GM12878 (cell line): ENCODE measurements around the gene HIVEP3. TPM values are rescaled to one million over a fixed set of nuclear protein-coding genes. Genes with fewer than 3 reads are reported as not detected.
A peak's percentile ranks its signal among the peaks of the same experiment; 100 is the strongest.

Experiments
- ATAC-seq: fragments of 200-7000 bp; cut with Tn5 transposase; 3 replicates; pipeline ENCODE4 v1.9.1; 2020; ENCODE audit warnings: mild to moderate bottlenecking, moderate library complexity
- BruUV-seq: library from RNA; stranded (reverse); fragments of 400-500 nt; replicated peaks from 2 replicates; lab custom pipeline; 2021; lab: Mats Ljungman, UMichigan
- CTCF ChIA-PET: fragments of 300-600 bp; sonication (Branson Sonifier 250); formaldehyde crosslinking; extraction: SDS; loops from one replicate; lab custom pipeline; 2021; ENCODE audit warnings: inconsistent platforms; lab: Yijun Ruan, JAX
- POLR2A ChIA-PET: fragments of 350-600 bp; formaldehyde crosslinking; extraction: SDS; loops from one replicate; lab custom pipeline; 2021; ENCODE audit warnings: inconsistent platforms; lab: Charles Lee
- RAD21 ChIA-PET: fragments of 300-600 bp; sonication (Branson Sonifier 250); formaldehyde crosslinking; loops from one replicate; lab custom pipeline; 2023; ENCODE audit warnings: antibody characterized with exemption; ENCODE audit not compliant: unreplicated experiment; lab: Charles Lee
- SMC1A ChIA-PET: fragments of 300-600 bp; sonication (Branson Sonifier 250); formaldehyde crosslinking; loops from one replicate; lab custom pipeline; 2023; ENCODE audit not compliant: unreplicated experiment, uncharacterized antibody; lab: Charles Lee
- DNase-seq: peaks from one replicate; pipeline ENCODE4 v3.0.0-alpha.2; 2011; ENCODE audit warnings: low read depth, low spot score
- FAIRE-seq: peaks from 3 replicates; lab custom pipeline; 2011; peaks lifted over from hg19 to GRCh38; lab: Jason Lieb, UNC
- H2AFZ ChIP-seq: 2 replicates; pipeline ENCODE4 v1.6.0; 2011; ENCODE audit warnings: low read depth, low read length, control low read depth; ENCODE audit not compliant: control insufficient read depth
- H3K27ac ChIP-seq: 2 replicates; pipeline ENCODE4 v1.5.1; 2011; ENCODE audit warnings: control low read depth; ENCODE audit not compliant: control insufficient read depth, insufficient read depth
- H3K27me3 ChIP-seq, 2 experiments: replicated peaks in 1 of 2; 2 replicates each; pipeline versions ENCODE4 v1.6.0 to v1.6.1; 2011; ENCODE audit warnings: low read length in 1 of 2; ENCODE audit not compliant: control insufficient read depth in 2 of 2, insufficient read depth in 2 of 2
- H3K36me3 ChIP-seq, 2 experiments: 2 replicates each; pipeline ENCODE4 v1.5.1; 2011; ENCODE audit warnings: low read length in 1 of 2; ENCODE audit not compliant: control insufficient read depth in 2 of 2, insufficient read depth in 2 of 2
- H3K4me1 ChIP-seq: 2 replicates; pipeline ENCODE4 v1.6.1; 2011; ENCODE audit warnings: mild to moderate bottlenecking, low read length, moderate library complexity, mixed read lengths; ENCODE audit not compliant: control insufficient read depth, insufficient read depth
- H3K4me2 ChIP-seq: 2 replicates; pipeline ENCODE4 v1.6.0; 2011; ENCODE audit warnings: control low read depth; ENCODE audit not compliant: control insufficient read depth, insufficient read depth
- H3K4me3 ChIP-seq: fragments of 200-600 bp; sonication (generic); 2 replicates; pipeline ENCODE4 v1.5.1; 2016
- H3K79me2 ChIP-seq: 2 replicates; pipeline ENCODE4 v1.6.0; 2011; ENCODE audit warnings: low read length; ENCODE audit not compliant: control insufficient read depth, insufficient read depth
- H3K9ac ChIP-seq: 2 replicates; pipeline ENCODE4 v1.8.0; 2011; ENCODE audit warnings: low read length, control low read depth, mixed read lengths; ENCODE audit not compliant: control insufficient read depth, insufficient read depth
- H3K9me3 ChIP-seq: replicated peaks from 3 replicates; pipeline ENCODE4 v1.5.1; 2011; ENCODE audit warnings: mild to moderate bottlenecking, low read length; ENCODE audit not compliant: control insufficient read depth, insufficient read depth
- H4K20me1 ChIP-seq: 2 replicates; pipeline ENCODE4 v1.6.0; 2011; ENCODE audit not compliant: control insufficient read depth, insufficient read depth
- BCL11A ChIP-seq: IDR thresholded peaks from 2 replicates; pipeline ENCODE4 v1.6.1; 2011; ENCODE audit warnings: low read depth, low read length
- CBFB ChIP-seq: IDR thresholded peaks from 2 replicates; pipeline ENCODE4 v1.6.1; 2016; ENCODE audit warnings: antibody characterized with exemption, low read depth
- CHD1 ChIP-seq: IDR thresholded peaks from 2 replicates; pipeline ENCODE4 v1.6.1; 2012; ENCODE audit warnings: low read depth, low read length, improper control_type of control experiment
- E4F1 ChIP-seq: fragments of 450-650 bp; IDR thresholded peaks from 2 replicates; pipeline ENCODE4 v1.6.1; 2018; ENCODE audit warnings: borderline replicate concordance, mild to moderate bottlenecking; ENCODE audit not compliant: partially characterized antibody
- GABPA ChIP-seq: IDR thresholded peaks from 2 replicates; pipeline ENCODE4 v1.6.1; 2014; ENCODE audit warnings: antibody characterized with exemption, low read depth, mild to moderate bottlenecking, inconsistent platforms
- PKNOX1 ChIP-seq: fragments of 450-650 bp; IDR thresholded peaks from 2 replicates; pipeline ENCODE4 v1.6.1; 2016; ENCODE audit warnings: mild to moderate bottlenecking
- RELA ChIP-seq: fragments of 450-650 bp; IDR thresholded peaks from 2 replicates; pipeline ENCODE4 v1.8.0; 2014; ENCODE audit warnings: borderline replicate concordance; ENCODE audit not compliant: partially characterized antibody
- SP1 ChIP-seq: IDR thresholded peaks from one replicate; pipeline ENCODE4 v1.6.1; 2011; ENCODE audit warnings: low read depth, low read length
- STAT1 ChIP-seq: fragments of 450-650 bp; conservative IDR thresholded peaks from 2 replicates; pipeline ENCODE4 v1.6.1; 2014; ENCODE audit warnings: antibody characterized with exemption, mild to moderate bottlenecking
- TCF12 ChIP-seq: IDR thresholded peaks from 2 replicates; pipeline ENCODE4 v1.6.1; 2011; ENCODE audit warnings: low read depth, mild to moderate bottlenecking, low read length
- TCF3 ChIP-seq: IDR thresholded peaks from 2 replicates; pipeline ENCODE4 v1.6.1; 2012; ENCODE audit warnings: low read depth, mild to moderate bottlenecking, low read length, borderline replicate concordance; ENCODE audit not compliant: insufficient read depth
- ZNF217 ChIP-seq: fragments of 450-650 bp; IDR thresholded peaks from 2 replicates; pipeline ENCODE4 v1.6.1; 2017; ENCODE audit warnings: antibody characterized with exemption, mild to moderate bottlenecking
- WGBS: methylation state at CpG from one replicate; pipeline ENCODE4 v1.1.6; 2016; ENCODE audit warnings: low lambda C conversion rate; ENCODE audit not compliant: insufficient replicate concordance, insufficient coverage; ENCODE audit errors: missing lambda C conversion rate; 5-methylcytosine and 5-hydroxymethylcytosine counted together
- in situ Hi-C: fragments of 300-500 bp; cut with MboI; formaldehyde crosslinking; loops from 9 replicates; pipeline ENCODE4 v1.14.3; 2018; ENCODE audit warnings: mixed read lengths
- intact Hi-C: fragments of 100-400 bp; cut with micrococcal nuclease; formaldehyde crosslinking; loops from one replicate; pipeline ENCODE4 v1.14.2; 2022; ENCODE audit not compliant: unreplicated experiment
- polyA plus RNA-seq, 11 experiments: library from polyadenylated mRNA; depleted of rRNA in 4 of 11; unstranded in 6 of 11; stranded (reverse) in 5 of 11; fragments of >200 nt; fragmentation: Nextera tagmentation in 4 of 11; fragmentation: Illumina TruSeq in 1 of 11; extraction: Ambion mirVana in 4 of 11; extraction: Trizol in 1 of 11; gene quantifications; 1 replicate in 1 of 11; 2 replicates in 10 of 11; pipeline versions ENCODE4 v1.2.1 to v1.2.3, GENCODE V29; 2011 to 2016; ENCODE audit warnings: inconsistent platforms in 2 of 11, missing spikeins in 2 of 11, low read depth in 1 of 11
- total RNA-seq, 4 experiments: library from RNA; depleted of rRNA in 3 of 4; stranded (reverse); fragments of >200 nt in 3 of 4; fragmentation: Illumina TruSeq in 1 of 4; extraction: Trizol in 1 of 4; gene quantifications; 2 replicates each; pipeline versions ENCODE4 v1.2.1 to v1.2.3, GENCODE V29; 2013 to 2021
- TF ChIP-seq, protein P1 (sequence below): IDR thresholded peaks from 2 replicates; pipeline ENCODE4 v1.6.1; 2012; ENCODE audit warnings: mild to moderate bottlenecking, low read depth, low read length

The HIVEP3 gene
- total and polyA plus RNA-seq, 10 of the 15 experiments (the other 5 are each of a cell fraction or from before 2014, with no cell fraction given): 1.8 to 13.6 (median 3.8) TPM

- 24% methylated on average over 4 of the region's 4 CpGs for WGBS
- TF ChIP-seq TCF12 (no peak), PKNOX1 (no peak), TCF3 (no peak), CBFB (no peak), STAT1 (no peak), GABPA (no peak), BCL11A (no peak), SP1 (no peak), CHD1 (no peak), E4F1 (no peak), RELA (no peak), ZNF217 (no peak)
- TF ChIP-seq, protein P1, sequence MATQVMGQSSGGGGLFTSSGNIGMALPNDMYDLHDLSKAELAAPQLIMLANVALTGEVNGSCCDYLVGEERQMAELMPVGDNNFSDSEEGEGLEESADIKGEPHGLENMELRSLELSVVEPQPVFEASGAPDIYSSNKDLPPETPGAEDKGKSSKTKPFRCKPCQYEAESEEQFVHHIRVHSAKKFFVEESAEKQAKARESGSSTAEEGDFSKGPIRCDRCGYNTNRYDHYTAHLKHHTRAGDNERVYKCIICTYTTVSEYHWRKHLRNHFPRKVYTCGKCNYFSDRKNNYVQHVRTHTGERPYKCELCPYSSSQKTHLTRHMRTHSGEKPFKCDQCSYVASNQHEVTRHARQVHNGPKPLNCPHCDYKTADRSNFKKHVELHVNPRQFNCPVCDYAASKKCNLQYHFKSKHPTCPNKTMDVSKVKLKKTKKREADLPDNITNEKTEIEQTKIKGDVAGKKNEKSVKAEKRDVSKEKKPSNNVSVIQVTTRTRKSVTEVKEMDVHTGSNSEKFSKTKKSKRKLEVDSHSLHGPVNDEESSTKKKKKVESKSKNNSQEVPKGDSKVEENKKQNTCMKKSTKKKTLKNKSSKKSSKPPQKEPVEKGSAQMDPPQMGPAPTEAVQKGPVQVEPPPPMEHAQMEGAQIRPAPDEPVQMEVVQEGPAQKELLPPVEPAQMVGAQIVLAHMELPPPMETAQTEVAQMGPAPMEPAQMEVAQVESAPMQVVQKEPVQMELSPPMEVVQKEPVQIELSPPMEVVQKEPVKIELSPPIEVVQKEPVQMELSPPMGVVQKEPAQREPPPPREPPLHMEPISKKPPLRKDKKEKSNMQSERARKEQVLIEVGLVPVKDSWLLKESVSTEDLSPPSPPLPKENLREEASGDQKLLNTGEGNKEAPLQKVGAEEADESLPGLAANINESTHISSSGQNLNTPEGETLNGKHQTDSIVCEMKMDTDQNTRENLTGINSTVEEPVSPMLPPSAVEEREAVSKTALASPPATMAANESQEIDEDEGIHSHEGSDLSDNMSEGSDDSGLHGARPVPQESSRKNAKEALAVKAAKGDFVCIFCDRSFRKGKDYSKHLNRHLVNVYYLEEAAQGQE: no peak
- TF ChIP-seq, all 136 proteins: peak for 0
- FAIRE-seq: peak; percentile 31
- Histone ChIP-seq H3K9me3 (no peaks in the 10 kb centered on the region), H3K9ac (no peak overlapping the region), H3K79me2 (no peaks in the 10 kb centered on the region), H3K4me2 (no peak overlapping the region), H4K20me1 (no peaks in the 10 kb centered on the region), H3K27me3 (peaks cover 0 to 3% of the 10 kb centered on the region in 2 experiments; a peak in 3 of 4 replicates), H3K4me1 (no peaks in the 10 kb centered on the region), H2AFZ (no peak overlapping the region), H3K27ac (no peak overlapping the region), H3K4me3 (no peak overlapping the region), H3K36me3 (no peaks in the 10 kb centered on the region)
- SMC1A ChIA-PET: interaction anchor here (1.5 kb wide), 1 partner anchor 19 kb away, joined by 3 read pairs; no protein-coding TSS in a partner anchor
- POLR2A ChIA-PET: no interaction called here
- intact Hi-C loops: no loop called here
- CTCF ChIA-PET: interaction anchor here (1.0 to 1.4 kb wide), 2 partner anchors 14 to 18 kb away, joined by 3 read pairs; no protein-coding TSS in a partner anchor
- RAD21 ChIA-PET: no interaction called here
- ATAC-seq: no peak
- BruUV-seq: no TSS peak
- in situ Hi-C loops: no loop called here
- DNase-seq: no peak
Measured at GRCh38 chr1:41461790-41462679, 456.7 kb downstream of the HIVEP3 start.
